Parathyroid adenoma (tissue), 2 donors: ENCODE measurements around the gene MBTPS2.

Experiments used
- H2AFZ ChIP-seq: fragments of 300-600 bp; sonication (generic); one replicate; pipeline ENCODE4 v1.7.0; 2017; ENCODE audit warnings: antibody characterized with exemption, mild to moderate bottlenecking
- H3K27ac ChIP-seq: fragments of 300-600 bp; sonication (generic); one replicate; pipeline ENCODE4 v1.7.0; 2017
- H3K27me3 ChIP-seq: fragments of 300-600 bp; sonication (generic); one replicate; pipeline ENCODE4 v1.7.0; 2017; ENCODE audit warnings: low read length; ENCODE audit not compliant: control insufficient read depth, insufficient read depth
- H3K36me3 ChIP-seq: fragments of 300-600 bp; sonication (generic); one replicate; pipeline ENCODE4 v1.7.0; 2017; ENCODE audit warnings: low read length; ENCODE audit not compliant: control insufficient read depth, insufficient read depth
- H3K4me1 ChIP-seq: fragments of 300-600 bp; sonication (generic); one replicate; pipeline ENCODE4 v1.7.0; 2017; ENCODE audit warnings: control low read depth
- H3K4me2 ChIP-seq: fragments of 300-600 bp; sonication (generic); one replicate; pipeline ENCODE4 v1.7.0; 2017; ENCODE audit warnings: low read length
- H3K4me3 ChIP-seq: fragments of 300-600 bp; sonication (generic); one replicate; pipeline ENCODE4 v1.7.0; 2017; ENCODE audit warnings: low read depth, low read length
- H3K79me2 ChIP-seq: fragments of 300-600 bp; sonication (generic); one replicate; pipeline ENCODE4 v1.7.0; 2017; ENCODE audit warnings: control low read depth
- H3K9ac ChIP-seq: fragments of 300-600 bp; sonication (generic); one replicate; pipeline ENCODE4 v1.7.0; 2017; ENCODE audit warnings: mild to moderate bottlenecking
- H3K9me3 ChIP-seq: fragments of 300-600 bp; sonication (generic); one replicate; pipeline ENCODE4 v1.7.0; 2017; ENCODE audit warnings: low read length; ENCODE audit not compliant: control insufficient read depth
- TF ChIP-seq, protein P1 (sequence below): fragments of 300-600 bp; sonication (generic); IDR thresholded peaks from one replicate; pipeline ENCODE4 v1.7.0; 2017; ENCODE audit warnings: antibody characterized with exemption, mild to moderate bottlenecking
- donor health status: primary hyperparathyroidism.

Gene MBTPS2

DNA sequence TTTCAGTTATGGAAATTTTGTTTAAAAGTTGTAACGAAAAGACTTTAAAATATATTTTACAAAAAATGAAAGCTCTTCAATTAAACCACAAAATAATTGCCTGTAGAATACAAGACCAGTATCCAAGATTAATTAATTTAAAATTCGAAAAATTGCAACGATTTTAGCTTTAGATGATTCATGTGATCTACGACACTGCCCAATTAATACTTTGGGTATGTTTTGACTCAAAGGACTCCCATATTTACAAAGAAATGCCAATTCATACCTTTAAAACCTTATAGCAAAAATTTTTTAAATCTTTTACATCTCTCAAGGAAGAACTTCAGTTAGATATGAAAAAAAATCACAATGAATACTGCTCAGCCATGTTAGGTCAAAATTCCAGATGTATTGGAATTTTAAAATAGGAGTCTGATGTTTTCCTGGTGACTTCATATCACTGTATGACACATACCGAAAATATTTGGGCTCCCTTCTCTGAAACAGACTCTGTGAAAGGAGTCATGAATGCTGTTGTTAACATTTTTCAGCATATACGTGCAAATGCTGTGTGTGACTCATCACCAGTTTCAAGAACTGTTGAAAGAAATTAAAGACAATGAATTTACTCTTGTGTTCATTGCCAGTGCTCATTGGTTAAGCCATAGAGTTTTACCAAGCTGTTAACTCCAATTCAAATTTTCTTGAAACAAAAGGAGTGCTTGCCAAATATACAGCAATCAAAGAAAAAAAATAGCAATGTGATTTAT is 87.3 kb downstream of the MBTPS2 start:
- no peaks in the 10 kb centered on the region for H3K79me2 ChIP-seq
- no peaks in the 10 kb centered on the region for H3K27me3 ChIP-seq
- H3K4me3 ChIP-seq, result no peak overlapping the region
- no peak overlapping the region for H3K27ac ChIP-seq
- no peak overlapping the region for H3K9ac ChIP-seq
- TF ChIP-seq, protein P1, sequence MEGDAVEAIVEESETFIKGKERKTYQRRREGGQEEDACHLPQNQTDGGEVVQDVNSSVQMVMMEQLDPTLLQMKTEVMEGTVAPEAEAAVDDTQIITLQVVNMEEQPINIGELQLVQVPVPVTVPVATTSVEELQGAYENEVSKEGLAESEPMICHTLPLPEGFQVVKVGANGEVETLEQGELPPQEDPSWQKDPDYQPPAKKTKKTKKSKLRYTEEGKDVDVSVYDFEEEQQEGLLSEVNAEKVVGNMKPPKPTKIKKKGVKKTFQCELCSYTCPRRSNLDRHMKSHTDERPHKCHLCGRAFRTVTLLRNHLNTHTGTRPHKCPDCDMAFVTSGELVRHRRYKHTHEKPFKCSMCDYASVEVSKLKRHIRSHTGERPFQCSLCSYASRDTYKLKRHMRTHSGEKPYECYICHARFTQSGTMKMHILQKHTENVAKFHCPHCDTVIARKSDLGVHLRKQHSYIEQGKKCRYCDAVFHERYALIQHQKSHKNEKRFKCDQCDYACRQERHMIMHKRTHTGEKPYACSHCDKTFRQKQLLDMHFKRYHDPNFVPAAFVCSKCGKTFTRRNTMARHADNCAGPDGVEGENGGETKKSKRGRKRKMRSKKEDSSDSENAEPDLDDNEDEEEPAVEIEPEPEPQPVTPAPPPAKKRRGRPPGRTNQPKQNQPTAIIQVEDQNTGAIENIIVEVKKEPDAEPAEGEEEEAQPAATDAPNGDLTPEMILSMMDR, result no peak
- no peaks in the 10 kb centered on the region for H3K9me3 ChIP-seq
- no peaks in the 10 kb centered on the region for H3K4me1 ChIP-seq
- H3K36me3 ChIP-seq, result no peaks in the 10 kb centered on the region
- no peak overlapping the region for H3K4me2 ChIP-seq
- no peak overlapping the region for H2AFZ ChIP-seq

DNA sequence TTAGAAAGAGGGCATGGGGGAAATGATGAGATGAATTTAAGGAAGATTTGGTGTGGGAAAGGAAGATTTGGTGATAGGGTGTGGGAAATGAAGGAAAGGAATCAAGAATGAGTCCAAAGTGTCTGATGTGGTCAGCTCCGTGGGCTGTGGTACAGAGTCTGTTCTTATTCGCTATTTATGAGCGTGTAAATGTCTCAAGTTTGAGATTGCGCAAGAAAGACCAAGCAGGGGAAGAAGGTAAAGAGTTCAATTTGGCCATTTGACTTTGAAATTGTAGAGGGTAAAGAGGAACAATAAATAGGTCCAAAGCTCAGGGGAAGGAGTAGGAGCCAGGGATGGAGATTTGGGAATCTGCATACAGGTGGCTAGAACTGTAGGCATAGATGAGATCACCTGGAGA is 89.8 kb downstream of the MBTPS2 start:
- Histone ChIP-seq H3K27ac (no peak overlapping the region), H3K9ac (no peak overlapping the region), H3K36me3 (no peaks in the 10 kb centered on the region), H3K4me1 (no peaks in the 10 kb centered on the region), H3K27me3 (no peaks in the 10 kb centered on the region), H3K9me3 (no peaks in the 10 kb centered on the region), H3K79me2 (no peaks in the 10 kb centered on the region), H3K4me3 (no peak overlapping the region), H3K4me2 (no peak overlapping the region), H2AFZ (no peak overlapping the region)
- TF ChIP-seq, protein P1, result no peak

DNA sequence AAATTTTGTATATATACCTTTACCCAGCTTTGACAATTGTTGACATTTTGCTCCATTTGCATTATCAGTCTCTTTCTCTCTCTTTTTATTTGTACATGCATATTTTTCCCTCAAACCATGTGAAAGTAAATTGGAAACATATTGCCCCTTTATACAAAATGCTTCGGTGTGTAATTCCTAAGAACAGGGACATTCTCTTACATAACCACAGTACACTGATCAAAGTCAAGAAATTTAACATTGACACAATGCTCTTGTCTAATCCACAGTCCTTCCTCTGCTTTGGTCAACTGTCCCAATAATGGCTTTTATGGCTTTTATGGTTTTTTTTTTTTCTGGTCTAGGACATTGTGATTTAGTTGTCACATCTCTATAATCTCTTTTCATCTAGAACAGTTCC is 91.6 kb downstream of the MBTPS2 start:
- Histone ChIP-seq H3K9me3 (no peaks in the 10 kb centered on the region), H3K4me3 (no peak overlapping the region), H2AFZ (no peak overlapping the region), H3K27me3 (no peaks in the 10 kb centered on the region), H3K9ac (no peak overlapping the region), H3K79me2 (no peaks in the 10 kb centered on the region), H3K4me1 (no peaks in the 10 kb centered on the region), H3K4me2 (no peak overlapping the region), H3K36me3 (no peaks in the 10 kb centered on the region), H3K27ac (no peak overlapping the region)
- TF ChIP-seq, protein P1, result no peak

DNA sequence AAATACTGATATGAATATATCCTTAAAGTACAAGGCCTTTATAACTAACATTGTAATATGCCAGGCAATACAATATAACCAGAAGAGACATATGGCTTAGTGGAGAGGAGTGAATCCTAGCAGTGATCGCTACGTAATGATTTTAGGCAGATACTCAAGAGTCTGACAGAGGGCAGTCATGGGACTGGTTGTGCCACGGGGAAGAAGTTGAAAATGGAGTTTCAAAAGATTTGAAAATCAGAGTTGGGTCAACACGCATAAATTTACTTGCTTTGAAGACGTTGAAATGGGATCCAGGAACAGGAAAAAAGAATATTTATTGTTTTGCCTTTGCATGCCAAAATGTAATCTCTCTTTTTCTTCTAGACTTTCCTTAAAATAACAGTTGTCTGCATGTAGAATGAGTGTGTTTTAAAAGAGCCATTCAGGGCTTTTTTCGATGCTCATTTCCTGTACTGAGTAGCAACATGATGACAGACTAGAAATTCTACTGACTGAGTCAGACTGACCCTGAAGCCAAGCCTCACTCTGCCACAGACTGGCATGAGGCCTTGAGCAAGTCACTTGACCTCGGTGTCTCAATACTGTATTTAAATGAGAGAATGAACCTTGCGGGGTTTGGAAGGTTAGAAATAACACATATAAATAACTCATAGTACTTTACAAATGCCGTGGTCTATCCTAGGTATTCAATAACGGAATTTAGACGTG is 93.0 kb downstream of the MBTPS2 start:
- H3K9ac ChIP-seq, result no peak overlapping the region
- H3K27ac ChIP-seq, result no peak overlapping the region
- TF ChIP-seq, protein P1, result no peak
- H3K4me1 ChIP-seq, result no peaks in the 10 kb centered on the region
- H3K4me3 ChIP-seq, result no peak overlapping the region
- H2AFZ ChIP-seq, result no peak overlapping the region
- H3K36me3 ChIP-seq, result no peaks in the 10 kb centered on the region
- no peak overlapping the region for H3K4me2 ChIP-seq
- no peaks in the 10 kb centered on the region for H3K27me3 ChIP-seq
- no peaks in the 10 kb centered on the region for H3K79me2 ChIP-seq
- H3K9me3 ChIP-seq, result no peaks in the 10 kb centered on the region
